Neural cell (in vitro differentiated cells): Measurements from ENCODE around the gene RASGRP1. TPM values are rescaled to one million over a fixed set of nuclear protein-coding genes. Genes with fewer than 3 reads are reported as not detected.

Experiments
- H2AFZ ChIP-seq: fragments of 200-600, 300-800 bp; sonication (generic), shearing (Covaris generic); 2 replicates; pipeline ENCODE4 v1.6.0; 2014; ENCODE audit warnings: low read depth, mild to moderate bottlenecking, antibody characterized with exemption, low read length, moderate library complexity
- H3F3A ChIP-seq: fragments of 200-600 bp; shearing (Covaris generic); 2 replicates; pipeline ENCODE4 v1.6.1; 2016; ENCODE audit warnings: mild to moderate bottlenecking, moderate library complexity, mixed read lengths, antibody characterized with exemption, low read length; ENCODE audit not compliant: insufficient read depth, poor library complexity, severe bottlenecking
- H3K27ac ChIP-seq: fragments of 200-600, 300-800 bp; sonication (generic), shearing (Covaris generic); 2 replicates; pipeline ENCODE4 v1.5.1; 2014; ENCODE audit warnings: mild to moderate bottlenecking, low read length, moderate library complexity
- H3K27me3 ChIP-seq: fragments of 300-800, 200-600 bp; sonication (generic), shearing (Covaris generic); 2 replicates; pipeline ENCODE4 v1.6.0; 2014; ENCODE audit warnings: mild to moderate bottlenecking, low read depth, low read length, moderate library complexity; ENCODE audit not compliant: insufficient read depth
- H3K36me3 ChIP-seq: fragments of 300-800, 200-600 bp; sonication (generic), shearing (Covaris generic); 2 replicates; pipeline ENCODE4 v1.5.1; 2014; ENCODE audit warnings: mild to moderate bottlenecking, antibody characterized with exemption, low read length, moderate library complexity; ENCODE audit not compliant: insufficient read depth
- H3K4me2 ChIP-seq: fragments of 300-800, 200-600 bp; sonication (generic), shearing (Covaris generic); 2 replicates; pipeline ENCODE4 v1.6.0; 2014; ENCODE audit warnings: mild to moderate bottlenecking, low read length
- H3K4me3 ChIP-seq: fragments of 300-800, 200-600 bp; sonication (generic), shearing (Covaris generic); 2 replicates; pipeline ENCODE4 v1.5.1; 2014; ENCODE audit warnings: mild to moderate bottlenecking, low read length, moderate library complexity
- H3K79me2 ChIP-seq: fragments of 200-600 bp; shearing (Covaris generic); replicated peaks from 2 replicates; pipeline ENCODE4 v1.6.0; 2014; ENCODE audit warnings: mild to moderate bottlenecking, low read length, moderate library complexity; ENCODE audit not compliant: insufficient read depth
- H3K9ac ChIP-seq: fragments of 300-800, 200-600 bp; sonication (generic), shearing (Covaris generic); 2 replicates; pipeline ENCODE4 v1.6.1; 2016; ENCODE audit warnings: mild to moderate bottlenecking, low read length, mixed read lengths
- H3K9me2 ChIP-seq: fragments of 200-600 bp; shearing (Covaris generic); 2 replicates; pipeline ENCODE4 v1.6.1; 2016; ENCODE audit warnings: mild to moderate bottlenecking, low read length, mixed read lengths; ENCODE audit not compliant: insufficient read depth
- H3K9me3 ChIP-seq: fragments of 200-600, 300-800 bp; sonication (generic), shearing (Covaris generic); 2 replicates; pipeline ENCODE4 v1.6.1; 2016; ENCODE audit warnings: mild to moderate bottlenecking, mixed run types, low read length, moderate library complexity, mixed read lengths
- H4K20me1 ChIP-seq: fragments of 200-600 bp; shearing (Covaris generic); 2 replicates; pipeline ENCODE4 v1.6.1; 2016; ENCODE audit warnings: mild to moderate bottlenecking, mixed run types; ENCODE audit not compliant: insufficient read depth
- EP300 ChIP-seq: fragments of 450-650 bp; conservative IDR thresholded peaks from 2 replicates; pipeline ENCODE4 v1.6.1; 2014; ENCODE audit warnings: antibody characterized with exemption, mild to moderate bottlenecking, moderate library complexity; ENCODE audit not compliant: poor library complexity, severe bottlenecking
- EZH2 ChIP-seq: fragments of 200-600, 300-800 bp; shearing (Covaris generic), sonication (generic); IDR thresholded peaks from 2 replicates; pipeline ENCODE4 v1.6.1; 2014; ENCODE audit warnings: antibody characterized with exemption, low read length, borderline replicate concordance, mild to moderate bottlenecking; ENCODE audit not compliant: insufficient read depth, poor library complexity, severe bottlenecking
- MXI1 ChIP-seq: fragments of 450-650 bp; conservative IDR thresholded peaks from 2 replicates; pipeline ENCODE4 v1.6.1; 2014; ENCODE audit warnings: antibody characterized with exemption, mild to moderate bottlenecking; ENCODE audit not compliant: poor library complexity, severe bottlenecking
- POLR2AphosphoS5 ChIP-seq: IDR thresholded peaks from 2 replicates; pipeline ENCODE4 v1.6.1; 2012
- RAD21 ChIP-seq: fragments of 450-650 bp; conservative IDR thresholded peaks from 2 replicates; pipeline ENCODE4 v1.6.1; 2014; ENCODE audit warnings: antibody characterized with exemption, mild to moderate bottlenecking, moderate library complexity
- SMC3 ChIP-seq: fragments of 450-650 bp; conservative IDR thresholded peaks from 2 replicates; pipeline ENCODE4 v1.6.1; 2014; ENCODE audit warnings: antibody characterized with exemption, mild to moderate bottlenecking, moderate library complexity; ENCODE audit not compliant: poor library complexity
- TAF1 ChIP-seq: IDR thresholded peaks from 2 replicates; pipeline ENCODE4 v1.6.1; 2012; ENCODE audit warnings: low read depth
- polyA plus RNA-seq: library from polyadenylated mRNA; depleted of rRNA; stranded (reverse); fragments of >200 nt; gene quantifications from 2 replicates; pipeline ENCODE4 v1.2.3, GENCODE V29; 2014
- TF ChIP-seq, protein P1 (sequence below): fragments of 450-650 bp; IDR thresholded peaks from 2 replicates; pipeline ENCODE4 v1.5.1; 2014; ENCODE audit warnings: antibody characterized with exemption, mild to moderate bottlenecking, moderate library complexity; ENCODE audit not compliant: poor library complexity, severe bottlenecking
- TF ChIP-seq, protein P2 (sequence below): IDR thresholded peaks from 2 replicates; pipeline ENCODE4 v1.6.1; 2012; ENCODE audit warnings: borderline replicate concordance

Gene RASGRP1
- polyA plus RNA-seq, 1 donor from 2014 or later: 3.1 TPM

DNA sequence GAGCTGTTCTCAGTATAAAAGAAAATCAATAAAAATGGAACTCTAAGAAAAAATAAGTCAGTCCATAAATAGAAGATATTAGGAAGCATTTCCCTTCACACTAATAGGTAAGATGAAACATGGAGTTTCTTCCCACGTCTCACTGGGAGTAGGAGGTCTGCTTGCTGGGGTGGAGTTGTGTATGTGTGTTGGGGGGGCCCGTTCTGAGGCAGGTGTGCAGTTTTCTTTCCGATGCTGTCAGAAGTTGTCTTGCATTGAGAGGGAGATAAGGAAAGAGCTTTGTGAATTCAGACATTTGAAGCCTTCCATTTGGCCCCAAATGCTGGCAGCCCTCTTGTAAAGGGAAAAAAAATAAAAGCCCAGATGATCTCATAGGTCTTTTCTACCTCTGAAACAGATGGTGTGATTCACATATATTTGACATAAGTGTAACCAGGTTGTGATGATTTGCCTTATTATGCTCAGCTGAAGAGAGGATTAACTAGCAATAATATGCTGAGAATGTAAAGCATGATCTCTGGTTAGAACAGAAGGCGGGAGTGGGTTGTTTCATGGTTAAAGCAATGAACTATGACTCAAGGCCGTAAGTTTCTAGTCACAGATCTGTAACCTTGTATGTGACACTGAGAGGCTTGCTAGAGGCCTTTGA, 8.8 kb downstream of the RASGRP1 start:
- Histone ChIP-seq H3K4me3 (no peak overlapping the region), H3K9ac (no peak overlapping the region), H3K9me3 (no peaks in the 10 kb centered on the region), H3K79me2 (no peaks in the 10 kb centered on the region), H3K27me3 (no peaks in the 10 kb centered on the region), H3K27ac (no peak overlapping the region), H3K36me3 (no peaks in the 10 kb centered on the region), H4K20me1 (no peaks in the 10 kb centered on the region), H2AFZ (no peak overlapping the region), H3F3A (no peaks in the 10 kb centered on the region), H3K4me2 (no peak overlapping the region), H3K9me2 (no peaks in the 10 kb centered on the region)
- no peak for TF ChIP-seq EZH2

DNA sequence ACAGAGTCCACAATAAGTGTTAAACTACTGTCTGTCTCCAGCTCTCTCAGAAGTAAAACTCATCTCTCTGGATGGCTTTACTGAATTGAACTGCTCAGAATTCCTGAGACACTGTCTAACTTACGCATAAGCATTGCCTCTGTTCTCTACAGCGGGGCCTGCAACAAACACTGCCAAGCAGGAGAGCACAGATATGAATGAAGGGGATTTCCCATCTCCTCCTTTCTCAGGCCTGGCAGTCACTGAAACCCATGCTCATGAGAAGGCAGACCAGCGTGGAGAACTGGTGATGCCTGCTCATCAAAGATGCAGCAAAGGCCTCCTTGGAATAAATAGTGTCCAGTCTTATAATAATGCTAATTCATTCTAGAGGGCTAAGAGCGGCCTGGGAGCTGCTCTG, 10.3 kb downstream of the RASGRP1 start:
- TF ChIP-seq POLR2AphosphoS5: no peak
- TF ChIP-seq EZH2: no peak
- H3K9me3 ChIP-seq: no peaks in the 10 kb centered on the region
- no peak overlapping the region for H3K4me3 ChIP-seq
- no peaks in the 10 kb centered on the region for H3K79me2 ChIP-seq
- H3K9ac ChIP-seq: no peak overlapping the region
- no peaks in the 10 kb centered on the region for H3K36me3 ChIP-seq
- no peaks in the 10 kb centered on the region for H3K27me3 ChIP-seq
- H4K20me1 ChIP-seq: no peaks in the 10 kb centered on the region
- H3K27ac ChIP-seq: no peak overlapping the region
- H3K9me2 ChIP-seq: no peaks in the 10 kb centered on the region
- no peak overlapping the region for H3K4me2 ChIP-seq
- H3F3A ChIP-seq: no peaks in the 10 kb centered on the region
- no peak overlapping the region for H2AFZ ChIP-seq

DNA sequence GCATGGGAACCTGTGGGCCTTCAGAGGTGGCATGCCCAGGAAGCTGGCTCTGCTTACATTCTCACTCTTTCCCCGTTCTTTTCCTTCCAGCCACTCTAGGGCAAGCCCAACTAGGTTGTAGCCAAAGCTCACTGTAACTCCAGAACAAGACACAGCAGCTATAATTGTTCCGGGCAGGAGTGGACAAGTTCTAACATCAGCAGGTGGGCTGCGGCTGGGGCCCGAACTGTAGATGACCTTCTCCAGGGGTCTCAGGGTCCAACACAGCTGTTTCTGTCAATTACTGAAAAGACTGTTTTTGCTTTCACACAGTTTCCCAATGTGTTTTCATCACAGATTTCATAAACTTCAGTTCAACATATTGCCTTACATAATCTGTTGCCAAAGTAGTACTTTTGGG, 11.5 kb downstream of the RASGRP1 start:
- no peaks in the 10 kb centered on the region for H3K27me3 ChIP-seq
- H3K27ac ChIP-seq: no peak overlapping the region
- no peaks in the 10 kb centered on the region for H3K9me3 ChIP-seq
- H3K4me2 ChIP-seq: no peak overlapping the region
- no peak overlapping the region for H3K9ac ChIP-seq
- no peak overlapping the region for H3K4me3 ChIP-seq
- no peaks in the 10 kb centered on the region for H4K20me1 ChIP-seq
- H3F3A ChIP-seq: no peaks in the 10 kb centered on the region
- H3K79me2 ChIP-seq: no peaks in the 10 kb centered on the region
- TF ChIP-seq EZH2: no peak
- TF ChIP-seq EP300: no peak
- no peak for TF ChIP-seq POLR2AphosphoS5
- TF ChIP-seq RAD21: no peak
- TF ChIP-seq, protein P1, sequence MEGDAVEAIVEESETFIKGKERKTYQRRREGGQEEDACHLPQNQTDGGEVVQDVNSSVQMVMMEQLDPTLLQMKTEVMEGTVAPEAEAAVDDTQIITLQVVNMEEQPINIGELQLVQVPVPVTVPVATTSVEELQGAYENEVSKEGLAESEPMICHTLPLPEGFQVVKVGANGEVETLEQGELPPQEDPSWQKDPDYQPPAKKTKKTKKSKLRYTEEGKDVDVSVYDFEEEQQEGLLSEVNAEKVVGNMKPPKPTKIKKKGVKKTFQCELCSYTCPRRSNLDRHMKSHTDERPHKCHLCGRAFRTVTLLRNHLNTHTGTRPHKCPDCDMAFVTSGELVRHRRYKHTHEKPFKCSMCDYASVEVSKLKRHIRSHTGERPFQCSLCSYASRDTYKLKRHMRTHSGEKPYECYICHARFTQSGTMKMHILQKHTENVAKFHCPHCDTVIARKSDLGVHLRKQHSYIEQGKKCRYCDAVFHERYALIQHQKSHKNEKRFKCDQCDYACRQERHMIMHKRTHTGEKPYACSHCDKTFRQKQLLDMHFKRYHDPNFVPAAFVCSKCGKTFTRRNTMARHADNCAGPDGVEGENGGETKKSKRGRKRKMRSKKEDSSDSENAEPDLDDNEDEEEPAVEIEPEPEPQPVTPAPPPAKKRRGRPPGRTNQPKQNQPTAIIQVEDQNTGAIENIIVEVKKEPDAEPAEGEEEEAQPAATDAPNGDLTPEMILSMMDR: no peak
- TF ChIP-seq MXI1: no peak
- TF ChIP-seq, protein P2, sequence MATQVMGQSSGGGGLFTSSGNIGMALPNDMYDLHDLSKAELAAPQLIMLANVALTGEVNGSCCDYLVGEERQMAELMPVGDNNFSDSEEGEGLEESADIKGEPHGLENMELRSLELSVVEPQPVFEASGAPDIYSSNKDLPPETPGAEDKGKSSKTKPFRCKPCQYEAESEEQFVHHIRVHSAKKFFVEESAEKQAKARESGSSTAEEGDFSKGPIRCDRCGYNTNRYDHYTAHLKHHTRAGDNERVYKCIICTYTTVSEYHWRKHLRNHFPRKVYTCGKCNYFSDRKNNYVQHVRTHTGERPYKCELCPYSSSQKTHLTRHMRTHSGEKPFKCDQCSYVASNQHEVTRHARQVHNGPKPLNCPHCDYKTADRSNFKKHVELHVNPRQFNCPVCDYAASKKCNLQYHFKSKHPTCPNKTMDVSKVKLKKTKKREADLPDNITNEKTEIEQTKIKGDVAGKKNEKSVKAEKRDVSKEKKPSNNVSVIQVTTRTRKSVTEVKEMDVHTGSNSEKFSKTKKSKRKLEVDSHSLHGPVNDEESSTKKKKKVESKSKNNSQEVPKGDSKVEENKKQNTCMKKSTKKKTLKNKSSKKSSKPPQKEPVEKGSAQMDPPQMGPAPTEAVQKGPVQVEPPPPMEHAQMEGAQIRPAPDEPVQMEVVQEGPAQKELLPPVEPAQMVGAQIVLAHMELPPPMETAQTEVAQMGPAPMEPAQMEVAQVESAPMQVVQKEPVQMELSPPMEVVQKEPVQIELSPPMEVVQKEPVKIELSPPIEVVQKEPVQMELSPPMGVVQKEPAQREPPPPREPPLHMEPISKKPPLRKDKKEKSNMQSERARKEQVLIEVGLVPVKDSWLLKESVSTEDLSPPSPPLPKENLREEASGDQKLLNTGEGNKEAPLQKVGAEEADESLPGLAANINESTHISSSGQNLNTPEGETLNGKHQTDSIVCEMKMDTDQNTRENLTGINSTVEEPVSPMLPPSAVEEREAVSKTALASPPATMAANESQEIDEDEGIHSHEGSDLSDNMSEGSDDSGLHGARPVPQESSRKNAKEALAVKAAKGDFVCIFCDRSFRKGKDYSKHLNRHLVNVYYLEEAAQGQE: no peak
- TF ChIP-seq SMC3: no peak
- TF ChIP-seq TAF1: no peak
- H3K9me2 ChIP-seq: no peaks in the 10 kb centered on the region
- no peak overlapping the region for H2AFZ ChIP-seq
- no peaks in the 10 kb centered on the region for H3K36me3 ChIP-seq
